ENCODE data around the gene TINAGL1.

The TINAGL1 gene

DNA sequence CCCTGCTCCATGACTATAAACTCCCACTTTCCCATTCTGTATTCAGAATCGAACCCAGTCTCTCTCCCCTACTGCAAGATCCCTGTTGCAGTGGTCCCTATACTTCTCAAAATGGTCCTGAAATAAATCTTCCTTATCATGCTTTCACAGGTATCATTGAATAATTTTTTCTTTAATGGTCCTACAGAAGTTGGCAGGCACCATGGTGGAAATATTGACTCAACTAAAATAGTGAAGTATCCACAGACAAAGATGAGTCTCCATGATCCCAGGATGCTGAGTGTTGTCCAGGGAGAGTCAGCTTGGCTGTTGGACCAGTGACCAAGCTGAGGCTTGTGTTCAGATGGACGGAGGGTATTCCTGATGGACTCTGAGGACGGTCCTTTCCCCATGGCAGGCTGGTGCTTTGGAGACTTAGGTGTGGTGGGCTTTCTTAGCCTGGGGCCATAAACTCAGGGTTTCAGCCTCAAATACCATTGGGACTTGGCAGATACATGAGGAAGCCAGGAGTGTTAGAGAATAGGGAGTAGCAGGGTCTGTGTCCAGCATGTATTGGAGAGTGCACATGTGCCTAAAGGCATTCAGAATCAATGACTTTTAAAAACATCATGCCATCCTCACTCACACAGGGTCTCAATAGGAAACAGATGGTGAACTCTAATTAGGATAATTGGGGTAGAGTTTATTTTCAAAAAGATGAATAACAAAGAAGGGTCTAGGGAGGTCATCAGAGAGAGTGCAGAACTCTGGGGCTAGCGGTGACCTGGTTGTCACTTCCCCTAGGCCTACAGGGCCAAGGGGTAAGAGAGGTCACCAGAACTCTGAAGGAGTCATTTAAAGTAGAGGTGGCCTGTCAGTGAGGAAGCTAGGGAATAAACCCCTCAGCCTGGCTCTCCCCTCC lies 19.8 kb downstream of the TINAGL1 start:
- no peak overlapping the region for H3K18ac ChIP-seq (ENCODE audit: low read length)
- H3K23ac ChIP-seq (ENCODE audit: low read length): no peak overlapping the region
- no peaks in the 10 kb centered on the region for H3K79me1 ChIP-seq (ENCODE audit: low read length)
- H2AK5ac ChIP-seq (ENCODE audit: low read length): no peak overlapping the region
- H3K4ac ChIP-seq (ENCODE audit: low read depth, low read length): no peak overlapping the region
- no peak overlapping the region for H2BK15ac ChIP-seq (replicated peaks; ENCODE audit: low read depth)
- H3K4me2 ChIP-seq (ENCODE audit: low read length): no peak overlapping the region
- no peak overlapping the region for H4K8ac ChIP-seq (ENCODE audit: low read depth, low read length)
- H4K5ac ChIP-seq (ENCODE audit: low read length): no peak overlapping the region
- H3K36me3 ChIP-seq (ENCODE audit: control insufficient read depth, insufficient read depth, low read length): no peaks in the 10 kb centered on the region
- no peak overlapping the region for H3K9ac ChIP-seq (ENCODE audit: low read length)
- WGBS (ENCODE audit: extremely low coverage, insufficient coverage, low lambda C conversion rate): no CpG with 5 or more reads among the region's 4 CpGs
- no peak overlapping the region for H2BK120ac ChIP-seq (ENCODE audit: low read depth, low read length)
- no peaks in the 10 kb centered on the region for H3K27me3 ChIP-seq (ENCODE audit: insufficient read depth, low read length, poor library complexity)
- H2BK5ac ChIP-seq (ENCODE audit: low read length): no peak overlapping the region
- H3K27ac ChIP-seq (ENCODE audit: low read depth, low read length): no peak overlapping the region
- no peak overlapping the region for H3K4me3 ChIP-seq (ENCODE audit: low read length)
- H3K79me2 ChIP-seq (ENCODE audit: control insufficient read depth, insufficient read depth, low read length): no peaks in the 10 kb centered on the region
- H3K56ac ChIP-seq (ENCODE audit: low read length): no peak overlapping the region
- no peak for DNase-seq
- no peaks in the 10 kb centered on the region for H3K4me1 ChIP-seq (ENCODE audit: control insufficient read depth, low read depth, low read length)

DNA sequence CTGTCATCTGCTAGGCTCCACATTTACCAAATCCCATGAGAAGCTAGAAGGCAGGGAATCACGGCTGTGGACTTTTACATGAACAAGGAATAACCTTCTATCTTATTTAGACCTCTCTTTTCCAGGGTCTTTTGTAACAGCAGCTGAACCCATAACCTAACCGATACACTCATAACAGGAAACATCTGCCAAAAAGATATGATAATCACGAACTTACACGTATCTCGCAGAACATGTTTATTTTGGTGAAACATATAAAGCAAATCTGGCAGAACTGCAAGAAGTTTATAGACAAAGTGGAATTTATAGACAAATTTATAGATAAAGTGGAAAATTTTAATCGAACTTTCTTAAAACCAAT lies 20.4 kb downstream of the TINAGL1 start:
- H3K4ac ChIP-seq (ENCODE audit: low read depth, low read length): no peak overlapping the region
- no peak for DNase-seq
- no CpG with 5 or more reads among the region's 6 CpGs for WGBS (ENCODE audit: extremely low coverage, insufficient coverage, low lambda C conversion rate)
- no peak overlapping the region for H4K8ac ChIP-seq (ENCODE audit: low read depth, low read length)
- H2BK120ac ChIP-seq (ENCODE audit: low read depth, low read length): no peak overlapping the region
- no peak overlapping the region for H3K4me2 ChIP-seq (ENCODE audit: low read length)
- no peak overlapping the region for H2AK5ac ChIP-seq (ENCODE audit: low read length)
- H3K4me1 ChIP-seq (ENCODE audit: control insufficient read depth, low read depth, low read length): no peaks in the 10 kb centered on the region
- H3K79me1 ChIP-seq (ENCODE audit: low read length): no peaks in the 10 kb centered on the region
- no peaks in the 10 kb centered on the region for H3K79me2 ChIP-seq (ENCODE audit: control insufficient read depth, insufficient read depth, low read length)
- H2BK5ac ChIP-seq (ENCODE audit: low read length): no peak overlapping the region
- H3K18ac ChIP-seq (ENCODE audit: low read length): no peak overlapping the region
- no peaks in the 10 kb centered on the region for H3K27me3 ChIP-seq (ENCODE audit: insufficient read depth, low read length, poor library complexity)
- H3K56ac ChIP-seq (ENCODE audit: low read length): no peak overlapping the region
- H4K5ac ChIP-seq (ENCODE audit: low read length): no peak overlapping the region
- no peak overlapping the region for H3K9ac ChIP-seq (ENCODE audit: low read length)
- H3K4me3 ChIP-seq (ENCODE audit: low read length): no peak overlapping the region
- no peak overlapping the region for H3K27ac ChIP-seq (ENCODE audit: low read depth, low read length)
- no peak overlapping the region for H3K23ac ChIP-seq (ENCODE audit: low read length)
- no peak overlapping the region for H2BK15ac ChIP-seq (replicated peaks; ENCODE audit: low read depth)
- H3K36me3 ChIP-seq (ENCODE audit: control insufficient read depth, insufficient read depth, low read length): no peaks in the 10 kb centered on the region

DNA sequence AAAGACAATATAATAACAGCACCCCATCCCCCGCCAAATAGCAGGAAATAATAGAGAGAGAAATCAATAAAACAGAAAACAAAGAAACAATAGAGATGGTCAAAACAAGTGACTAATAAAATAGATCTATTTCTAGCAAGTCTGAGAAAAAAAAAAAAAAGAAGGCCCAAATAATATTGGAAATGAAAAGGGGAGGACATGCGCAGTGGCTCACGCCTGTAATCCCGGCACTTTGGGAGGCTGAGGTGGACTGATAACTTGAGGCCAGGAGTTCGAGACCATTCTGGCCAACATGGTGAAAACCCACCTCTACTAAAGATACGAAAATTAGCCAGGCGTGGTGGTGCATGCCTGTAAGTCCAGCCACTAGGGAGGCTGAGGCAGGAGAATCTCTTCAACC lies 22.7 kb downstream of the TINAGL1 start:
- no peak overlapping the region for H3K56ac ChIP-seq (ENCODE audit: low read length)
- no peaks in the 10 kb centered on the region for H3K79me1 ChIP-seq (ENCODE audit: low read length)
- H2BK15ac ChIP-seq (replicated peaks; ENCODE audit: low read depth): no peak overlapping the region
- no peak overlapping the region for H3K18ac ChIP-seq (ENCODE audit: low read length)
- no peak overlapping the region for H3K23ac ChIP-seq (ENCODE audit: low read length)
- no peak overlapping the region for H2BK5ac ChIP-seq (ENCODE audit: low read length)
- no peaks in the 10 kb centered on the region for H3K4me1 ChIP-seq (ENCODE audit: control insufficient read depth, low read depth, low read length)
- no peak overlapping the region for H2BK120ac ChIP-seq (ENCODE audit: low read depth, low read length)
- no peak overlapping the region for H4K5ac ChIP-seq (ENCODE audit: low read length)
- H4K8ac ChIP-seq (ENCODE audit: low read depth, low read length): no peak overlapping the region
- no peak for DNase-seq
- no peak overlapping the region for H2AK5ac ChIP-seq (ENCODE audit: low read length)
- no peak overlapping the region for H3K27ac ChIP-seq (ENCODE audit: low read depth, low read length)
- H3K9ac ChIP-seq (ENCODE audit: low read length): no peak overlapping the region
- H3K4me3 ChIP-seq (ENCODE audit: low read length): no peak overlapping the region
- H3K27me3 ChIP-seq (ENCODE audit: insufficient read depth, low read length, poor library complexity): no peaks in the 10 kb centered on the region
- no peak overlapping the region for H3K4me2 ChIP-seq (ENCODE audit: low read length)
- H3K4ac ChIP-seq (ENCODE audit: low read depth, low read length): no peak overlapping the region
- no CpG with 5 or more reads among the region's 7 CpGs for WGBS (ENCODE audit: extremely low coverage, insufficient coverage, low lambda C conversion rate)
- H3K79me2 ChIP-seq (ENCODE audit: control insufficient read depth, insufficient read depth, low read length): no peaks in the 10 kb centered on the region
- H3K36me3 ChIP-seq (ENCODE audit: control insufficient read depth, insufficient read depth, low read length): no peaks in the 10 kb centered on the region

DNA sequence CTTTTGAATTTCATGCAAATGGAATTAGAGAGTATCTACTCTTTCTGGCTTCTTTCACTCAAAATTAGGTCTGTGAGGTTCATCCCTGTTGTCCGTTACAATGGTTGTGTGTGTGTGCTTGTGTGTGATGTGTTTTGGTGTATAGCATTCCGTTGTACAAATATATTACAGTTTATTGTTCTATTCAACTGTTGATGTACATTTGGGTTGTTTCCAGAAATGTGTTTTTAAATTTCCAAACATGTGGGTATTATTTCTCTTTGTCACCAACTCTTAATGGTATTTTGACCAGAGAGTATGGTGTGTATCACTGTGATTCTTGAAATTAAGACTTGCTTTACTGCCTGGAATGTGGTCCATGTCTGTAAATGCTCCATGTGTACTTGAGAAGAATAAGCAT lies 24.3 kb downstream of the TINAGL1 start:
- H3K18ac ChIP-seq (ENCODE audit: low read length): no peak overlapping the region

DNA sequence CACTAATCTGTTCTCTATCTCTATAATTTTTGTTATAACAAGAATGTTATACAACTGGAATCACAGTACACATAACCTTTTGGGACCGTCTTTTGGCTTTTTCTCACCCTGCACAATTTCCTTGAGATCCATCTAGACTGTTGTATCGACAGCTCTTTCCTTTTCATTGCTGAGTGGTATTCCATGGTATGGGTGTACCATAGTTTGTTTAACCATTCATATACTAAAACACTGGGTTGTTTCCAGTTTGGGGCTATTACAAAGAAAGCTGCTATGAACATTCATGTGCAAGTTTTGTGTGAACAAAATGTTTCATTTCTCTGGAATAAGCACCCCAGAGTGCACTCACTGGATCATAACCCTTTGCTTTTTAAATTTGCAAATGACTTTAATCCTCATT lies 25.8 kb downstream of the TINAGL1 start:
- Histone ChIP-seq H3K4me3 (ENCODE audit: low read length) (no peak overlapping the region), H3K4ac (ENCODE audit: low read depth, low read length) (no peak overlapping the region), H3K36me3 (ENCODE audit: control insufficient read depth, insufficient read depth, low read length) (no peaks in the 10 kb centered on the region), H3K9ac (ENCODE audit: low read length) (no peak overlapping the region), H3K79me1 (ENCODE audit: low read length) (no peaks in the 10 kb centered on the region), H3K23ac (ENCODE audit: low read length) (no peak overlapping the region), H3K27ac (ENCODE audit: low read depth, low read length) (no peak overlapping the region), H2BK5ac (ENCODE audit: low read length) (no peak overlapping the region), H2BK15ac (replicated peaks; ENCODE audit: low read depth) (no peak overlapping the region), H3K18ac (ENCODE audit: low read length) (no peak overlapping the region), H2AK5ac (ENCODE audit: low read length) (no peak overlapping the region), H3K56ac (ENCODE audit: low read length) (no peak overlapping the region), H3K79me2 (ENCODE audit: control insufficient read depth, insufficient read depth, low read length) (no peaks in the 10 kb centered on the region), H3K27me3 (ENCODE audit: insufficient read depth, low read length, poor library complexity) (no peaks in the 10 kb centered on the region), H2BK120ac (ENCODE audit: low read depth, low read length) (no peak overlapping the region), H4K8ac (ENCODE audit: low read depth, low read length) (no peak overlapping the region), H4K5ac (ENCODE audit: low read length) (no peak overlapping the region), H3K4me2 (ENCODE audit: low read length) (no peak overlapping the region), H3K4me1 (ENCODE audit: control insufficient read depth, low read depth, low read length) (no peaks in the 10 kb centered on the region)
- WGBS (ENCODE audit: extremely low coverage, insufficient coverage, low lambda C conversion rate): no CpG with 5 or more reads among the region's 2 CpGs
- no peak for DNase-seq

More for the DNA sequence above, 24.3 kb downstream of the TINAGL1 start:
- Histone ChIP-seq H3K79me2 (ENCODE audit: control insufficient read depth, insufficient read depth, low read length) (no peaks in the 10 kb centered on the region), H3K4me1 (ENCODE audit: control insufficient read depth, low read depth, low read length) (no peaks in the 10 kb centered on the region), H2BK120ac (ENCODE audit: low read depth, low read length) (no peak overlapping the region), H2BK15ac (replicated peaks; ENCODE audit: low read depth) (no peak overlapping the region), H3K36me3 (ENCODE audit: control insufficient read depth, insufficient read depth, low read length) (no peaks in the 10 kb centered on the region), H2AK5ac (ENCODE audit: low read length) (no peak overlapping the region), H4K8ac (ENCODE audit: low read depth, low read length) (no peak overlapping the region), H3K4me3 (ENCODE audit: low read length) (no peak overlapping the region), H3K4ac (ENCODE audit: low read depth, low read length) (no peak overlapping the region), H3K27me3 (ENCODE audit: insufficient read depth, low read length, poor library complexity) (no peaks in the 10 kb centered on the region), H3K27ac (ENCODE audit: low read depth, low read length) (no peak overlapping the region), H3K56ac (ENCODE audit: low read length) (no peak overlapping the region), H4K5ac (ENCODE audit: low read length) (no peak overlapping the region), H3K9ac (ENCODE audit: low read length) (no peak overlapping the region), H2BK5ac (ENCODE audit: low read length) (no peak overlapping the region), H3K79me1 (ENCODE audit: low read length) (no peaks in the 10 kb centered on the region), H3K4me2 (ENCODE audit: low read length) (no peak overlapping the region), H3K23ac (ENCODE audit: low read length) (no peak overlapping the region)
- WGBS (ENCODE audit: extremely low coverage, insufficient coverage, low lambda C conversion rate): no CpG with 5 or more reads among the region's 2 CpGs
- no peak for DNase-seq
